Gastroesophageal sphincter (tissue), 3 donors: ENCODE data around the gene NDRG3.

Source experiments
- POLR2A ChIP-seq, 2 donors: fragments of 450-650 bp; IDR thresholded peaks; one replicate each; pipeline ENCODE4 v1.6.1; 2017; ENCODE audit warnings: antibody characterized with exemption in 2 of 2, mild to moderate bottlenecking in 2 of 2, moderate library complexity in 1 of 2
- POLR2AphosphoS5 ChIP-seq: sonication (generic); formaldehyde crosslinking; IDR thresholded peaks from one replicate; pipeline ENCODE4 v1.6.1; 2017; ENCODE audit warnings: antibody characterized with exemption
- TF ChIP-seq, protein P1 (sequence below), 4 experiments: fragments of 200-600 bp in 2 of 4; fragments of 450-650 bp in 2 of 4; sonication (generic) in 1 of 4; IDR thresholded peaks; one replicate each; pipeline ENCODE4 v1.5.1; 2017 to 2019; ENCODE audit warnings: antibody characterized with exemption in 4 of 4, mild to moderate bottlenecking in 2 of 4, moderate library complexity in 2 of 4

DNA sequence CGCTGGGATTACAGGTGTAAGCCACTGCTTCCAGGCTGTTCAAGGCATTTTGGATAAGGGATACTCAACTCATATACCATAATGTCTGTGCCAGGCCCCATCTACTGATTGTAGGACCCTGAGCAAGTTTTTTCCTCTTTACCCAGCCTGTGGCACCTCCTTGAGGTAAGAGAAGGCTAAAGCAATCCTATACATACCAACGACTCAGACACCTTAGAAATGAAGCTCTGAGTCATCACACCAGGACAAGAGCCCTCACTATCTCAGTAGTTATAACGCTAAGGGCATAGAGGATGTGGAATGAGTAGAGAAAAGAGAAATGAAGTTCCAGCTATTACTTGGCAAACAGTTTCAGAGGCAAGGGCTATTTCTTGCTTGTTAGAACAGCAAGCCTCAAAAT lies 16.9 kb downstream of the NDRG3 start:
- TF ChIP-seq POLR2A (IDR thresholded peaks at IDR 0.05) (no peak), POLR2AphosphoS5 (no peak)
- TF ChIP-seq, protein P1, sequence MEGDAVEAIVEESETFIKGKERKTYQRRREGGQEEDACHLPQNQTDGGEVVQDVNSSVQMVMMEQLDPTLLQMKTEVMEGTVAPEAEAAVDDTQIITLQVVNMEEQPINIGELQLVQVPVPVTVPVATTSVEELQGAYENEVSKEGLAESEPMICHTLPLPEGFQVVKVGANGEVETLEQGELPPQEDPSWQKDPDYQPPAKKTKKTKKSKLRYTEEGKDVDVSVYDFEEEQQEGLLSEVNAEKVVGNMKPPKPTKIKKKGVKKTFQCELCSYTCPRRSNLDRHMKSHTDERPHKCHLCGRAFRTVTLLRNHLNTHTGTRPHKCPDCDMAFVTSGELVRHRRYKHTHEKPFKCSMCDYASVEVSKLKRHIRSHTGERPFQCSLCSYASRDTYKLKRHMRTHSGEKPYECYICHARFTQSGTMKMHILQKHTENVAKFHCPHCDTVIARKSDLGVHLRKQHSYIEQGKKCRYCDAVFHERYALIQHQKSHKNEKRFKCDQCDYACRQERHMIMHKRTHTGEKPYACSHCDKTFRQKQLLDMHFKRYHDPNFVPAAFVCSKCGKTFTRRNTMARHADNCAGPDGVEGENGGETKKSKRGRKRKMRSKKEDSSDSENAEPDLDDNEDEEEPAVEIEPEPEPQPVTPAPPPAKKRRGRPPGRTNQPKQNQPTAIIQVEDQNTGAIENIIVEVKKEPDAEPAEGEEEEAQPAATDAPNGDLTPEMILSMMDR (IDR thresholded peaks at IDR 0.05), result no peak
